ENCODE data around the gene MLLT3. TPM values are rescaled to one million over a fixed set of nuclear protein-coding genes. Genes with fewer than 3 reads are reported as not detected.

The MLLT3 gene
- total RNA-seq, 2 donors from 2014 or later: 37.2 to 47.1 TPM

DNA sequence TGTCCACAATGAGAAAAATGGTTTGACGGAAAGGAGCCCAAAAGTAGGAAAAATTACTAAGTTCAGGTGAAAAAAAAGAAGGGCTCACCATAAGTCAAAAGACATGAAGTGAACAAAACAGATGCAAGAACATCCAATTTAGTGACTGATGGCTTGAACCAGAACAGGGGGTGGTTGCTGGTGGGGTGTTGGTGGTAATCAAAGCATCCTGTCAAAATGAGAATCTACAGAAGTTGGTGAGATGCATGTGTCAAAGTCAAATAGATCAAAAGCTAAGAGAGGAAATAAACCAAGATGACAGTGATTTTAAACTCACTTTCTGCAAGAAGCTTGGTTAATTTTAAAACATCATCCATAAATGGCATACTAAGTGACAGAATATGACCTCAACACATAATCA lies 117.4 kb downstream of the MLLT3 start:
- DNase-seq (no peak), ATAC-seq (peak; percentile 57)
- peaks cover 48% of the 10 kb centered on the region for H3K4me1 Mint-ChIP-seq
- peaks cover under 1% of the 10 kb centered on the region for H3K36me3 Mint-ChIP-seq (ENCODE audit: low read depth)
- no peak overlapping the region for H3K4me3 Mint-ChIP-seq
- H3K9me3 ChIP-seq (ENCODE audit: control insufficient read depth, low read length, poor library complexity, severe bottlenecking): no peaks in the 10 kb centered on the region
- H3K27me3 Mint-ChIP-seq: no peaks in the 10 kb centered on the region
- H3K27ac Mint-ChIP-seq: no peak overlapping the region

DNA sequence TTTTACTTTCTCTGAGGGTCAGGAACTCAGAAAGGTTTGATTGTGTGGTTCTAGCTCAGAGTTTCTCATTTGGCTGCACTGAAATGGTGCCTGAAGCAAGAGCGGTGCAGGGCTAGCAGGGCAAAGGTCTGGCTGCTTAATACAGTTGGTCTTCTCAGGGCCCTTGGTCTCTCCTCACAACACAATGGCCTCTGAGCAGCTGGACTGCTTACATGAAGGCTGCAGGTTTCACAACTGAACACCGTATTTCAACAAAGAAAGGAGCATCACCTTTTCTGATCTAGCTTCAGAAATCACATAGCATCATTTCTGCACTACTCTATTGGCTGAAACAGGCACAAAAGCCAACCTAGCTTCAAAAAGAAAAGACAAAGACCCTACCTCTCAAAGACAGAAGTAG lies 122.2 kb downstream of the MLLT3 start:
- peaks cover 46% of the 10 kb centered on the region for H3K4me1 Mint-ChIP-seq

DNA sequence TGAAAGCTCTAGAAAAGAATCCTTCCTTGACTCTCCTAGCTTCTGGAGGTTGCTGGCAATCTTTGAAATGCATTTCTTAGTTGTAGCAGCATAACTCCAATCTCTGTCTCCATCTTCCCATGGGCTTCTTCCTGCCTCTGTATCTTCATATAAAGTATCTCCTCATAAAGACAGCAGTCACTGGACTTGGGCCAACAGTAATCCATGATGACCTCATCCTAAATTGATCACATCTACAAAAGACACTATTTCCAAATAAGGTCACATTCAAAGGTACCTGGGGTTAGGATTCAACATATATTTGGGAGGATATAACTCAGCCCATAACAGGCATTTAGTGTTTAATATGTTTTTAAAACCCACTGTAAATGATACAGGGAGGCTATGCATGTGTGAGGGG lies 123.3 kb downstream of the MLLT3 start:
- ATAC-seq (no peak), DNase-seq (no peak)
- Mint-ChIP-seq H3K36me3 (ENCODE audit: low read depth) (peaks cover 2% of the 10 kb centered on the region), H3K27me3 (no peaks in the 10 kb centered on the region), H3K4me3 (no peak overlapping the region), H3K4me1 (peaks cover 40% of the 10 kb centered on the region), H3K27ac (no peak overlapping the region)
- H3K9me3 ChIP-seq (ENCODE audit: control insufficient read depth, low read length, poor library complexity, severe bottlenecking): no peaks in the 10 kb centered on the region

More for the DNA sequence above, 122.2 kb downstream of the MLLT3 start:
- ATAC-seq: no peak
- peaks cover 2% of the 10 kb centered on the region for H3K36me3 Mint-ChIP-seq (ENCODE audit: low read depth)
- no peaks in the 10 kb centered on the region for H3K9me3 ChIP-seq (ENCODE audit: control insufficient read depth, low read length, poor library complexity, severe bottlenecking)
- no peak overlapping the region for H3K27ac Mint-ChIP-seq
- DNase-seq: no peak
- no peaks in the 10 kb centered on the region for H3K27me3 Mint-ChIP-seq
- no peak overlapping the region for H3K4me3 Mint-ChIP-seq

DNA sequence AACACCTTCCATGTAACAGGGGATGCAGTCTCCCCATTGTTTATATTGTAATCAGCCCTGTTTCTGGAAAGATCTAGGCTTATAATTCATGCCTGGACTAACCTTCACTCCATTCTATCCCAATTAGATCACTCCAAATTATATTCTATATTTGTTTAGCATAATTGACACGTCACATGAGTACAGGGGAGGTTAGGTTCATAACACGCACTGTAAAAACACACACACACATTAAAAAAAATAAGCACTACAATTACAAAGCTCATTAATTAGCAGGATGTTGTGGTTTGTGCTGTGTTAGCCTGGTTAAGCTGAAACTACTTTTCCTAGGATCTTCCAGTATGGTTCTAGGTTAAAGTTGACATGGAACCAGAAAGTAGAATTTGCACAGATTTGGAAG lies 126.0 kb downstream of the MLLT3 start:
- H3K9me3 ChIP-seq (ENCODE audit: control insufficient read depth, low read length, poor library complexity, severe bottlenecking): no peaks in the 10 kb centered on the region
- DNase-seq (no peak), ATAC-seq (no peak)
- Mint-ChIP-seq H3K4me3 (no peak overlapping the region), H3K27ac (no peak overlapping the region), H3K36me3 (ENCODE audit: low read depth) (peaks cover 2% of the 10 kb centered on the region), H3K4me1 (peaks cover 40% of the 10 kb centered on the region), H3K27me3 (no peaks in the 10 kb centered on the region)

DNA sequence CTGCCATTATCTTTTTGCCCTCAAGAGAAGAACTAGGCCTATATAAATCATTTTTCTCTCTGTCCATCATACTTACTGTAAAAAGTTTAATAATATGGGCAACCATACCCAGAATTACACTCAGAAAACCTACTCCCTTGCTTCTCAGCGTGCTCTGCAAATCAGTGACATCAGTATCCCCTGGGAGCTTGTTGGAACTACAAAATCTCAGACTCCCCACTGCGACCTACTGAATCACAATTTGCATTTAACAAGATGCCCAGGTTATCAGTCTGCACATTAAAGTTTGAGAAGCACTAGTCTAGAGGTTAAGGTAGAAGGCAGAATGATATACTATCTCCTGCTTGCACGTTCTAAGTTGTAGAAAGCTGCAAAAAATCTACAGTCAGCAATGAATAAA lies 127.2 kb downstream of the MLLT3 start:
- Mint-ChIP-seq H3K36me3 (ENCODE audit: low read depth) (peaks cover 2% of the 10 kb centered on the region), H3K27me3 (no peaks in the 10 kb centered on the region), H3K4me3 (no peak overlapping the region), H3K4me1 (peaks cover 35% of the 10 kb centered on the region), H3K27ac (no peak overlapping the region)
- ATAC-seq: no peak
- no peaks in the 10 kb centered on the region for H3K9me3 ChIP-seq (ENCODE audit: control insufficient read depth, low read length, poor library complexity, severe bottlenecking)
- DNase-seq: no peak

DNA sequence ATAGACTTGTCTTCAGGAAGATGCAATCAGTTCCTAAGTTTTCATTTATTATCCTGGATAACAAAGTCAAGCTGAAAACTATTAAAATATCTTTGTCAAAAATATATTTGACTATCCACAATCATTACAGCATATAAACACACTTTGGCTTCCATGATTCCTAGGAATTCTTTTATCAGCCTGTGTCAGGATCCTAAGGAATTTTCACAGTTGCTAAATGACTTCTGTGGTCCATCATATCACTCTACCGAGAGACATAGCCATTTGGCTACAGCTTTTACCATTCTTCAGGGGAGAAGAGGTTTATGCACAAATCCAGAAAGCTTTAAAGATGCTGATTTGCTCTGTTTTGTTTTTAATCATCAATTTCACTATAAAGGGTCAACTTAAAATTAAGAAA lies 128.3 kb downstream of the MLLT3 start:
- no peaks in the 10 kb centered on the region for H3K9me3 ChIP-seq (ENCODE audit: control insufficient read depth, low read length, poor library complexity, severe bottlenecking)
- Mint-ChIP-seq H3K36me3 (ENCODE audit: low read depth) (peaks cover 2% of the 10 kb centered on the region), H3K4me3 (no peak overlapping the region), H3K27ac (no peak overlapping the region), H3K4me1 (peaks cover 35% of the 10 kb centered on the region), H3K27me3 (no peaks in the 10 kb centered on the region)
- no peak for ATAC-seq
- DNase-seq: no peak

DNA sequence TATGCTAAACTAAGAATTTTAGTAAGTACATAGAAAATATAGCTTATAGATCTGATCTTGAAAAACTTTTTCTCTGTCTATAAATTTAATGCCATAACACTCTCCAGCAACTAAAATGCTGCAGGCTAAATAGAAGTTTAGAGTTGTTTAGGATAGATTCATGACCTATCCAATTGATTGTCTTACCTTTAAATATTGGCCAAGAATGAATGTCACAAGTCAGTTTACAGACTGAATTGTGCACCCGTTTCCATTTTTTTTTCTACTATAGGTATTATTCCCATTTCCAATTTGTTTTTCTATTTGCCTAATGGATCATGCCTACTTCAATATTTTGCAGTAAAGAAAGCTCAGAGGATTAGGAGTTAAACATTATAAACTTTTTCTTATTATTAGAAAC lies 129.5 kb downstream of the MLLT3 start:
- ATAC-seq: no peak
- Mint-ChIP-seq H3K36me3 (ENCODE audit: low read depth) (no peaks in the 10 kb centered on the region), H3K4me3 (no peak overlapping the region), H3K27ac (no peak overlapping the region), H3K27me3 (no peaks in the 10 kb centered on the region), H3K4me1 (peaks cover 36% of the 10 kb centered on the region)
- DNase-seq: no peak
- H3K9me3 ChIP-seq (ENCODE audit: control insufficient read depth, low read length, poor library complexity, severe bottlenecking): no peaks in the 10 kb centered on the region

DNA sequence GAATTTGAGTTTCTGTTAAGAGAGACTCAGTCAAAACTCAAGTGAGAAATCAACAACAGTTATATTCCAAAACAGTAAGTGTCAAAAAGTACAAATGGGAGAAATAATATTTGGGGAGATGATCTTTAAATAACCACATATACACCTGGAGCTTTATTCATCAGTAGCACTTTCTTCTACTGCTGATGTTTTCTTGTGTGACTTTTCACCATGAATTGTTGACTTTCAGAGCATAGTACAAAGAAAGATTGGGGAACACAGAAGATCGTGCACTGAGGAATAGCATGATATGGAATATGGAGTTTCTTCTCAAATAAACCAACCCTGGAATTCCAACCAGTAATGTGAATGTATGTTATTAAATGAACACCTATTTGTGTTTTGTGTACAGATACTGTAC lies 130.7 kb downstream of the MLLT3 start:
- Mint-ChIP-seq H3K27ac (no peak overlapping the region), H3K27me3 (no peaks in the 10 kb centered on the region), H3K4me3 (no peak overlapping the region), H3K36me3 (ENCODE audit: low read depth) (no peaks in the 10 kb centered on the region), H3K4me1 (peaks cover 28% of the 10 kb centered on the region)
- DNase-seq (no peak), ATAC-seq (no peak)
- H3K9me3 ChIP-seq (ENCODE audit: control insufficient read depth, low read length, poor library complexity, severe bottlenecking): no peaks in the 10 kb centered on the region

DNA sequence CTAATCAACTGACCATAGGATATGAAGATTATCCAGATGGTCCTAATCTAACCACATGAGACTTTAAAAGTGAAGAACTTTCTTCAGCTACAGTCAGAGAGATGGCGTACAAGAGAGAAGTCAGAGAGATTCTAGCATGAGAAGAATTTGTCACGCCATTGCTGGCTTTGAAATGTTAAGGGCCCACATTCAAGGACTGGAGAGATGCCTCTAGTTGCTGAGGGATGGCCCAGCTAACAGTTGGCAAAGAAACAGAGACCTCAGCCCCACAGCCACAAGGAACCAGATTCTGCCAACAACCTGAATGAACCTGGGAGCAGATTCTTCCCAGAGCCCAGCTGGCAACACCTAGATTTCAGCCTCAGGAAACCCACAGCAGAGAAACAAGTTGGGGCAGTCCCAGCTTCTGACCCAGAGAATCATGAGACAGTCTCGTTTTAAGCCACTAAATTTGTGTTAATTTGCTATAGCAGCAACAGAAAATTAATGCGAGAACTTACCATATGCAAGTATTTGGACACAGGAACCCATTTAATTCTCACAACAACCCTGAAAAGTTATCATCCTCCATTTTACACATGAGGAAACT lies 132.0 kb downstream of the MLLT3 start:
- Mint-ChIP-seq H3K27me3 (no peaks in the 10 kb centered on the region), H3K4me3 (no peak overlapping the region), H3K27ac (no peak overlapping the region), H3K36me3 (ENCODE audit: low read depth) (no peaks in the 10 kb centered on the region), H3K4me1 (peaks cover 26% of the 10 kb centered on the region)
- ATAC-seq (no peak), DNase-seq (no peak)
- H3K9me3 ChIP-seq (ENCODE audit: control insufficient read depth, low read length, poor library complexity, severe bottlenecking): no peaks in the 10 kb centered on the region

DNA sequence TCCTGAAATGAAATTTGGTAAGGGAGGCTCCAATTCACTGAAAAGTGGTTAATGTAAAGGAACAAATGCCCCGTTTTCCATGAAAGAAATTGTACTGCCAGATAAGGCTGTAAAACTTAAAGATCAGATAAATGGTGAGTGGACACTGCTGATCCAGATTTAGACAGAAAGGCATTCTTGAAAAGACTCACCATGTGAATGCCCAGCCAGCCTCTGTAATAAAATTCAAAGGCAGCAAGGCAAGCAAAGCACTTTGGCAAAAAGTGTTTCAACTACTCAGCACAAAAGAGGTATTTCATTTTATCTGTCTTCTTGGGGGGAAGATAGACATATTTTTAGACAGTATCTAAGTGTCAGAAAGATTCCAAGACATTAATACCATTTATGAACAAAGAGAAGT lies 133.6 kb downstream of the MLLT3 start:
- no peak overlapping the region for H3K27ac Mint-ChIP-seq

DNA sequence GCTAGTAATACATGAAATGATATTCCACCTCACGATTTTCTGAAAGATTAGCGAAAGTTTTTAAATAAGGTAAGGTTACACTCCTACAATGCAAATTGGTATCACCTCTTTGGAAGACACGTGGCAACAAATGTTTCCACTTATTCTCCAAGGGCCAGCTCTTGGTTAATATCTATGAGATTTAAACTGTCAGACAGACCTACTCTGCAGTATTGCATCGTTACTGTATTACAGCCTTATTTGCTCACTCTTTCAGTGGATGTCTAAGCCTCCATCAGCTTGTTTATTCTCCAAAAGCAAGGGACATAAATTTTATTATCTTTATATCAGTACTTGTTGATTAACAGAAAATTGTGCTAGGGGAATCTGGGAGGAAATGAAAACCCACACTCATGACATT lies 135.7 kb downstream of the MLLT3 start:
- ATAC-seq: no peak
- no peaks in the 10 kb centered on the region for H3K9me3 ChIP-seq (ENCODE audit: control insufficient read depth, low read length, poor library complexity, severe bottlenecking)
- no peaks in the 10 kb centered on the region for H3K27me3 Mint-ChIP-seq
- H3K4me1 Mint-ChIP-seq: peaks cover 28% of the 10 kb centered on the region
- H3K36me3 Mint-ChIP-seq (ENCODE audit: low read depth): no peaks in the 10 kb centered on the region
- no peak overlapping the region for H3K4me3 Mint-ChIP-seq
- no peak for DNase-seq
- H3K27ac Mint-ChIP-seq: no peak overlapping the region

More for the DNA sequence above, 133.6 kb downstream of the MLLT3 start:
- no peaks in the 10 kb centered on the region for H3K27me3 Mint-ChIP-seq
- DNase-seq (no peak), ATAC-seq (no peak)
- peaks cover 21% of the 10 kb centered on the region for H3K4me1 Mint-ChIP-seq
- no peaks in the 10 kb centered on the region for H3K36me3 Mint-ChIP-seq (ENCODE audit: low read depth)
- H3K9me3 ChIP-seq (ENCODE audit: control insufficient read depth, low read length, poor library complexity, severe bottlenecking): no peaks in the 10 kb centered on the region
- no peak overlapping the region for H3K4me3 Mint-ChIP-seq

DNA sequence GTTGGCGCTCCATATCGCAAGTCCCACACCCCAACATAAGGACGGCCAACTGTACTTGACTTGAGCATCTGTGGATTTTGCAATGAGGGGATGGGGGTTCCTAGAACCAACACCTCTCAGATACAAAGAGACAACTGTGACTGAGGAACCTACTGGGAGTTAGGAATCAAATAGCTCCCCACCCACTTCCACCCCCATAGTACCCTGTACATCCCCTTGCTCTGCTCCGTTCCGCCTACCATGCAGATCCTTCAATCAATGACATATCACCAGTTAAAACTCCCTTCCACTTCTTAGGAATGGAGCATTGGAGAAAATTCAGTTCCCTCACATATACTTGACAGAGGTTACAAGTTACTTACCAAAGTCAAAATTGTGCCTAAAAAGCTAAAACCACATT lies 140.9 kb downstream of the MLLT3 start:
- no peak for ATAC-seq
- no peaks in the 10 kb centered on the region for H3K9me3 ChIP-seq (ENCODE audit: control insufficient read depth, low read length, poor library complexity, severe bottlenecking)
- Mint-ChIP-seq H3K4me3 (no peak overlapping the region), H3K27me3 (no peaks in the 10 kb centered on the region), H3K4me1 (peaks cover 32% of the 10 kb centered on the region), H3K27ac (no peak overlapping the region), H3K36me3 (ENCODE audit: low read depth) (no peaks in the 10 kb centered on the region)
- no peak for DNase-seq

DNA sequence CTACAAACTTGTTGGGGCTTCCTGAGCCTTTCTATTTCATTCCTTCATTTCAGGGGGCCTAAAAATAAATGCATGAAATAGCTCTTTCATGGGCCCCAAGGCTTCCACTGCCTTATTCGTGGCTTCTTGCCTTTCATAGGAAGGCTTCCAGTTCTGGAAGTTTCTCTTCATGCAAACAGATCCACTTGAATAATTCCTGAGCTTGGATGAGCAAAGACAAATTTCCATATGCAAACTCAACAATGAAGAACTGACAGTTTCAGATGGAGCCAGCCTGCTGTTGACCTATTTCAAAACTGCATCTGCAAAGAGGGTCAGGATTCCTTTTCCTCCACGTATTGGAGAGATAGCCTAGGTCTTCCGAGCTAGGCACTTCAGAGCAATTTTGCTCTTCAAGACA lies 142.1 kb downstream of the MLLT3 start:
- H3K27me3 Mint-ChIP-seq: no peaks in the 10 kb centered on the region
- H3K4me1 Mint-ChIP-seq: peaks cover 29% of the 10 kb centered on the region
- no peaks in the 10 kb centered on the region for H3K36me3 Mint-ChIP-seq (ENCODE audit: low read depth)
- no peak overlapping the region for H3K4me3 Mint-ChIP-seq
- no peaks in the 10 kb centered on the region for H3K9me3 ChIP-seq (ENCODE audit: control insufficient read depth, low read length, poor library complexity, severe bottlenecking)
- H3K27ac Mint-ChIP-seq: no peak overlapping the region
- DNase-seq: no peak
- ATAC-seq: no peak

DNA sequence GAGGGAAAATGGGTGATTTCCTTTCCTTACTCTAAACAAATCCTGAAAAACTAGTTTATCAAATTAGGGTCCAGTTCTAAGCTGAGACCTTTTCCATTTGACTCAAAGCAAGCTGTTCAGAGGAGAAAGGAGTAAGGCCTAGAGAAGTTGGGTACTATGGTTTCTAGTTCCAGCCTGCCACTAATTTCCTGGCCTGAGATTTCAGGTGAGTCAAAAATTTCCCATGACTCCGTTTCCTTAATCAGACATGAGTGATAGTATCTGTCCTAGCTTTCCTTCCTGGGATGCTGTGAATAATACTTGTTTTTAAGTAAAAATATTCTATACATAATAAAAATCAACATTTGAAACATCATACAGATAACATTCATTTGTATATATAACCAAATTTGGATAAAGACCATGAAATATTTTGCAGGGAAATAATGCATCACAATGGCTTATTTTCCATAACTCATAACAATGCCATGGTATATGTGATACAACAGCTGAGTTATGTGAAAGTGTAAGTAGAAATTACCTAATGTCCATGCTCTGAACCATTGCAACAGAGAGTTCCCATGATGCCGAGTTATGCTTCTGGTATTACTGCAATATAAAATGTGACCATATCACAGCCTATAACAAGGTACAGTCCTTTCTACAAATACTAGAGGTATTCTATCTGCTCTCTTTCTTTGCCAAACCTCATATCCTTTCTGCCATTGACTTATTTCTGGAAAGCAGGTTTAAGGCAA lies 142.7 kb downstream of the MLLT3 start:
- Mint-ChIP-seq H3K4me1 (peaks cover 31% of the 10 kb centered on the region), H3K27ac (peak overlapping the region; percentile 83), H3K27me3 (no peaks in the 10 kb centered on the region), H3K36me3 (ENCODE audit: low read depth) (no peaks in the 10 kb centered on the region), H3K4me3 (no peak overlapping the region)
- DNase-seq (no peak), ATAC-seq (no peak)
- H3K9me3 ChIP-seq (ENCODE audit: control insufficient read depth, low read length, poor library complexity, severe bottlenecking): no peaks in the 10 kb centered on the region
